A549 treated with AZD2906 at 1 μM for 4 hours (cell line): ENCODE results near the gene VCAM1. TPM values are rescaled to one million over a fixed set of nuclear protein-coding genes. Genes with fewer than 3 reads are reported as not detected.

Experiments
- total RNA-seq: library from RNA; stranded (reverse); fragments of 200-300 nt; extraction: Qiagen RNA extraction; gene quantifications from 5 replicates; pipeline ENCODE4 v1.2.3, GENCODE V29; 2022

VCAM1 gene
- total RNA-seq = 0.04 to 0.08 TPM (median 0.05 TPM) in 5 replicates

GRCh38 chr1:100719490-100719889 is at the start of gene VCAM1:
TSS of gene VCAM1 (plus strand) at chr1:100719742. CDS start at chr1:100719861, 119 bp downstream.

Other genes with a start within 250 kb of the VCAM1 start
- not detected in 5 replicates for gene GPR88, start 181.6 kb upstream of the VCAM1 start, total RNA-seq
- gene EXTL2, start 175.1 kb downstream of the VCAM1 start, total RNA-seq = 6.2 to 8.6 TPM (median 7.7 TPM) in 5 replicates
- 6.8 to 10.0 TPM (median 8.6 TPM) in 5 replicates for gene SLC30A7, start 176.3 kb downstream of the VCAM1 start, total RNA-seq